EL (cell line): ENCODE results near the gene NDUFB10.
"Not testable (repeated sequence)": the region's sequence is repeated elsewhere in the genome, so short reads cannot be mapped to it uniquely, and the experiment has no call there.

ENCODE experiments used
- DNase-seq: peaks from one replicate; pipeline ENCODE4 v3.0.0-alpha.2; 2016

NDUFB10 gene

DNA sequence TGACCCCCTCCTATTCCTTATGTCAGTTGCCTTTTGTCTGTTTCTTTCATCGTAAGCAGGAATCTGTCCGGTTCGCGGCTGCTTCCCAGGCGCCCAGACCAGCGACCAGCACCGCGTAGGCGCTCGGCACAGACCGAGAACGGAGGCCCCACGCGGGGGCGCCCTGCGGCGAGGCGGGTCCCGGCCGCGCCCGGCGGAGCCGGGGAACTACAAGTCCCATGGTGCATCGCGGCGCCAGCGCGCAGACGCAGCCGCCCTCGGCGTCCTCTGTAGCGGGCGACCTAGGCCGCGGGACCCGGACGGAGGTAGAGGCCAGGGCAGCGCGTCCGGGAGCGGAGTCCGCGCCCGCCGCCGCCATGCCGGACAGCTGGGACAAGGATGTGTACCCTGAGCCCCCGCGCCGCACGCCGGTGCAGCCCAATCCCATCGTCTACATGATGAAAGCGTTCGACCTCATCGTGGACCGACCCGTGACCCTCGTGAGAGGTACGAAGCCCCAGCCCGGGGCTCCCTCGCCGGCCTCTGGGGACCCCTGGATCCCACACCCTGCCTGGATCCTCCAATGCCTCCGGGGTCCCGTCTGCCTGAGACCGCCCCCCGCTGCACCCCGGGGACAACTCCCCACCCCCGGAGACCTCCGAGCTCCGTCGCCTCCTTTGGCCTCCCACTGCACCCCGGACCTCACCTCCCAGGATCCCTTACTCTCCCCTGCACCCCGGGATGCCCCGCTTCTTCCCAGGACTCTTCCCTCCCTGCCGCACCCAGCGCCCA lies at the start of gene NDUFB10:
TSS of gene NDUFB10 (plus strand) at position 270 of the 771 bp plus-strand sequence. CDS start at position 357, 87 bp downstream.
- peak; percentile 90 for DNase-seq

DNA sequence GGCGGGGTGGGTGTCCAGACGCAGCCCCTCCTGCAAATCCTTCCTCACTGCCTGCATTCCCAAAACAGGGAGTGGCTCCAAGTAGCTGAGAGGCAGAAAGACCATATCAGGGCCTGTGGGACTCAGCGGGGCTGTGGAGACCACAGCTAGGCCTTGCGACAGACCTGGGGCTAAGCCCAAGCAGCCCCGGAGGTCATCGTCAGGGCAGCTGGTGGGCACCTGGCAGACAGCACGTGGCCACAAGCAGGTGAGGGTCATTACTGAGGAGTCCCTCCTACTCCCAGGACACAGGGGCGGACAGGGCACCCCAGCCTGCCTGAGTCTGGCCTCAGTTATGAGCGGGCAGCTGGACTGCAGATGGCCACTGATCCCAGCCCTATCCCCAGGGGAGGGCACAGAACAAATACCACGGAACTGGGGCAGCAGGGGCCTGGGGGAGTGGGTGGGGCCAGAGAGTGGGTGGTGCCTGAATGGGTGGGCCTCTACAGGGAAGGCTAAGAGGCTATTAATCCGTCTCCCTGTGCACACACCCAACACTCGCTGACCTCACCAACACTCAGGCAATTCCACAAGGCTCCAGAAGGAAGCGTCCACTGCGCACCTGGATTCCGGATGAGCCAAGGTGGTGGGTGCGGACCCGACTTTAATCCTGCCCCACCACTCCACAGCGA lies 49.6 kb upstream of the NDUFB10 start:
- DNase-seq: no peak

DNA sequence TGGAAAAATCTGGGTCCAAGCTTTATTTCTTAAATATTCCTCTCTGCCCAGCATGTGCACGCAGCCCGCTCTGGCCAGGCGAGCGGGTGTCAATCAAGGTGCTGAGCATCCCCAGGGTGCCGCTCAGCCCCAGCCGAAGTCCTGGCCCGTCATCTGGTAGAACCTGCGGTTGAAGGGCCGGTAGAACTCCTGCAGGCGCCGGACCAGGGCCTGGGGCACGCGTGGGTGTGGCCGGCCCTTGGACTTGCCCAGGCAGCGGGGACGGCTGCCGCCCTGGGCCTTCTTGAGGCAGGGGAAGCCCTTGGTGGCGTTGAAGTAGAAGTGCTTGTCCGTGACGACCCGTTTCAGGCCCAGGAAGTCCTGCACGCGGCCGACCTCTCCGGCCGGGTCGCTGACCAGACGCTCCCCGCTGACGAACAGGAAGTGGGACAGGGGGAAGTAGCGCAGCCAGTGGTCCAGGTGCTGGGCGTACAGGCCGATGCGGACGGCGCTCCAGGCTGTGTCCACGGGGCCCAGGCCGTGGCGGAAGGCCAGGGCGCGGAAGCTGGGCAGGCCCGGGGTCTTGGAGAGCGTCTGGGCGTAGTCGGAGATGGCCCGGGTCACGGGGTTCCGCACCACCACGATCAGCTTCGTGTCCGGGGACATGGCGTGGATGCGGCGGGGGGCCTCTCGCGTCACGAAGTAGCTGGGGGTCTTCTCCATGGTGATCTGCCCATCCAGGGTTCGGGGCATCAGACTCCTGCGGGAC lies 47.7 kb upstream of the NDUFB10 start:
- no peak for DNase-seq

DNA sequence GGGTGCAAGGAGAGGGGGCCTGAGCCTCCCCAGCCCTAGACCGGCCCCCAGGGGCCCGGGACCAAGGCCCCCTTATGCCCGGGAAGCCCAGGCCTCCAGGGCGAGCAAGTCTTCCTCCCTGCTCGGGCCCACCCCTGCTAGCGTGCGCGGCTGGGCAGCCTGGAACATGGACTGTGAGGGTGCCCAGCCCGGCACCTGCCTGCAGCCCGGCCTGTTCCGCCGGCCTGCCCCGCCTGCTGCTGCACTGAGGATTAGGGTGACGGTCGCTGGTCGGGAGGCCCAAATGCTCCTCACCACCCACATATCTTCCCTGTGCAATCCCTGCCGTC lies 47.2 kb upstream of the NDUFB10 start:
- DNase-seq: no peak

DNA sequence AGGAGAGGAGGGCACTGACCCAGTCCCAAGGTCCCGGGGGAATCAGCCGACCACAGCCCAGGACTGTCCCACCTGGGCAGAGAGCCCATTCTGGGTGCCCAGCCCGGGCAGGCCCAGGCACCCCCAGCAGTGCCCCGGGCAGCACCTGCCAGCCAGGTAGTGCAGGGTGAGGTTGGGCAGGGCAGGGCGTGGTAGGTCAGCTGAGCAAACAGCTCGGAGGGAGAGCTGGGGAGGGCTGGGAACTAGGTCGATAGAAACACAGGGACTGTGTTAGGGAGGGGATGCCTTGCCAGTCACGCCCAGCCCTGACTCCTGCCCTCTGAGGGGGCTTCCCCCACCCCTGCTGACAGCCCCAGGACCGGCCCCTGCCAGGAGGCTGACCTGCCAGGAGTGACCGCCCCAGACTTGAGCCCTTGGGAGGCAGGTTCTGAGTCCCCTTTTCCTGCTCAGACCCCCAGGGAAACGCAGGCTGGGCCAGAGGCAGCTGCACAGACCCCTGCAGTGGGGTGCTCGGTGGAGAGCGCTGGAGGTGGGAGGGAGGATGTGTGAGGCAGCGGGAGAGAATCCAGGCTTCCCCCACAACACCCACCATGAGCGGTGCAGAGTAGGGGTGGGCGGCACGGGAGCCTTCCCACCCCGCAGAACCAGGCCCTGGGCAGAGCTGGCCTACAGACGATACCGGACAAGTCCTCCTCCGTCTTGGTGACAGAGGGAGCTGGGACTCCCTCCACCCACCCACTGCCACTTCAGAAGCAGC lies 45.8 kb upstream of the NDUFB10 start:
- DNase-seq: no peak

DNA sequence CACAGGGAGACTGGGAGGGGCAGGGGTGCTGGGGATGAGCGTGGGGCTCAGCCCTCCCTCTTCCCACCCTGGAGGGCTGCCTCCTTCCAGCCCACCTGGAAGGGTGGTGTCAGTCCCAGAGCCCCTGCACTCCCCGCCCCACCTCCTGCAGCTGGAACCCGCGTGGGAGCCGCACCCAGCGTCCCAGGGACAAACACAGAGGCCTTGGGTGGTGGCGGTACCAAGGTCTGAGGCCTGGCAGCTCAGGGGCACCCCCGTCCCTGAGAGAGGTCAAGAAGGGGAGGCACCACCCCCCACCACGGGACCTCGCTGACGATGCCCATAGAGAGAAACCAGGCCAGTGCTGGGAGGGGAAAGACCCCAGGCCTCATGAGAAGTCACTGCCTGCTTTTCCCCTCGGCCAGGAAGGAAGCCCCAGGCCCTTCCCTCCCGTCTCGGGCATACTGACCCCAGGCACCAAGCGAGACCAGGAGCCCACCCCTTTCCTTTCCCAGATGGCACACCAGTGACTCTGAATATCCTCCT lies 45.2 kb upstream of the NDUFB10 start:
- no peak for DNase-seq

DNA sequence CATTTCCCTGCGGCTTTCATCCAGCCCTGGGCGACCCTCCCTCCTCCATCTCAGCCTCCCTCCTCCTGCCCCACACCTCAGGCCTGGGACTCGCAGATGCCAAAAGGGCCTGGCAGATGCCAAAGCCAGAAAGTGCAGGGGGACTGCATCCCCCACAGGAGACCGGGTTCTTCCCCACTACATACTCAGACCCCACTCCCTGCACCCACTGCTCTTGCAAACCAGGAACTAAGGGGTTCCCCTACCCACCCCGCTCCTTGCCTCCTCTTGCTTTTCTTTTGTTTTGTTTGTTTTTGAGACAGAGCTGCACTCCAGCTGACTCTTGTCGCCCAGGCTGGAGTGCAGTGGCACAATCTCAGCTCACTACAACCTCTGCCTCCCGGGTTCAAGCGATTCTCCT lies 44.4 kb upstream of the NDUFB10 start:
- no peak for DNase-seq

DNA sequence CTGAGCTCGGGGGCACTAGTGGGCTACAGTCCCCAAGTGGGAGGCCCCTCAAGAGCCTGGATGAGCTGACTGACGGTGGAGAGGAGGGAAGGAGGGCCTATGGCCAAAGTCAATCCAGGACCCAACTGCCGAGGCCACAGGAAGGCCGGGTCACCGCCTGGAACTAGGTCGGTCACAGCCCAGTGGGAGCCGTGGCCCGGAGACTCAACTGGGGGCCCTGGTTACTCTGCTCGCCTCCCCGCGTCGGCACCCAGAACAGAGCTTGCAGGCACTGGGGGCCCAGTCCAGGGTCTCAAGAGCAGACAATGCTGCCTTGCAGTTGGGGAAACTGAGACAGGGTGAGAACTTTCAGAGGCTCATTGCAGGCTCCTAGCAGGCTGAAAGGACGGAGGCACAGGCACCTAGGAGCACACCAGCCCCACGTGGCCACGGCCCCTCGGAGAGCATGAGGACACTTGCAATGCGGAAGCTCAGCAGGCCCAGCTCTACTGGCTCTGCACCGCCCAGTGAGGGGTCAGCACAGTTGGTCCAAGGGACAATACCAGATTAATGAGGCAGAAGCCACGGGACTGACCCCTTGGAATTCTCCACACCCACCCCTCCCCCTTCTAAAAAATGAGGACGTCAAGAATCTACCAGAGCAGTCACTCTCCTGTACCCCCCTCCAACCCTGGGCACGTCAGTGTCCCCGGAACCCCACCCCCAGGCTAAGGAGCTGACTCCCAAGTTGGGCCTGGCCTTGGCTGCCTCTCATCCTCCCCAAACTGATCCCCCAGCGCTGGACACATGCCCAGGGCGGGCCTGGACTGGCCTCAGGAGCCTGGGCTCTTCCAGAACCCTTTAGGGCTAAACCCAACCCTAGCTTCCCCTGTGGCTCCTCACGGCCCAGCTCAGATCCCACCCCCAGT lies 43.4 kb upstream of the NDUFB10 start:
- DNase-seq: no peak

DNA sequence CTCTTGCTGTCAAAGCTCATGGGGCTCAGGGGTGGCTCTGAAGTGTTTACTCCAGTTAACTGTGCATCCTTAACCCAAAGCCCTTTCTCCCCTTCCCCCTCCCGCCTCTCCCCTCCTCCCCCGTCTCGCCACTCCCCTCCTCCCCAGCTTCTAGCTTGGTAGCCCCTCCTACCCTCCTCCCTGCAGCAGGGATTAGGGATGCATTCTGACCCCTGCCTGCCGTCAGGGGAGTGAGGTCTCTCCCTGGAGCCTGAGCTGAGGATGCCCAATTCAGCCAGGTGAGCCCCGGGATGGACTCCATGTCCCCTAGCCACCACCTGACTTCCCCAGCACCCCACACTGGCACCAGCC lies 42.7 kb upstream of the NDUFB10 start:
- DNase-seq: no peak

DNA sequence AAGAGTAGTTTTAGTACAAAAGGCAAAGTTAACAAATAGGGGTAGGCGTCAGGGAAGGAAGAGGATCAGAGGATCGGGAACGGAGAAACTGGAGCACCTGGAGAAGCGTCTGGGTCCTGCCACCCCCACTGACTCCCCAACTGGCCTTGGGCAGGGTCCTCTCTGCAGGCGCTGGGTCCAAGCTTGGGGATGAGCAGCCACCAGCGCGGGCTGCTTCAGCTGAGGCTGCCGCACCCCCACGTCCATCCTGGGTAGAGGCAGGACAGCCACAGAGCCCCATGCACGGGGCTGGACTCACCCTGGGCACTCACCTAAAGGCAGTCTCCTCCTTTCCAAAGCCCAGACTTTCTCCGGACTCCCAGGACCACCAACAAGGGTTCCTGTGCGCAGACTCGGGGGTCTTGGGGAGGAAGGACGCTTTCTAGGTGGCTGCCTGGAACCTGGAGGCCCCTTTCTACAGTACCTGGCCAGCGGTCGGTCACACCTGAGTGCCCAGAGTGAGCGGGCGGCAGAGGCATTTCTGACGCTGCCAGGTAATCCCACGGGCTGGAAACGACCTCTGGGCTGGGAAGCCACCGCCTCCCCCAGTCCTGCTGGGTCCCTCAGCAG lies 42.2 kb upstream of the NDUFB10 start:
- no peak for DNase-seq

DNA sequence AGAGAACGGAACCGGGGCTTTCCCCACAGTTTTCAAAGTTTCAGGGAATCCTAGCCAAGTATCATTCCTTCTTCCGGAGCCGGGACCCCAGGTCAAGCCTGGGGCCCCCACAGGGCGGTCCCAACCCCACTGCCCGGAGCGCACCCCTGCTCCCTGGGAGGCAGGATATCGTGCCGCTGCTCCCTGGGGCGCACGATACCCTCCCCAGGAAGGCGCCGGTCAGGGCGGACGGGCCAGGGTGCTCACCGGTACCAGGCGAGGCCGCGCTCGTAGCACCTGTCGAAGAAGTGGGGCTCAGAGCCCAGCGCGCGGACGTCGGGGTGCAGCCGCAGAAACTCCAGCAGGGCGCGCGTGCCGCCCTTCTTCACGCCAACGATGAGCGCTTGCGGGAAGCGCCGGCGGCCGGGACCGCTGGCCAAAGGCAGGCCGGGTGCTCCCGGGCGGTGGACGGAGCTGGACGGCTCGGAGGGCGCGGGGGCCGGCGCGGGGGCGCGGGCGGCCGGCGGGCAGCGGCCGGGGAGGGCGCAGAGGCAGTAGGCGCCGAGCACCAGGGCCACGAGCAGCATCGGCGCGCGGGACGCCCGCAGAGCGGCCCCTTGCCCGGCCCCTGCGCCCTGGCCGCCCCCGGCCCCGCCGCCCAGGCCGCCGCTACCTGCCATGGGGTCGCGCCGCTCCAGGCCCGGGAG lies 41.5 kb upstream of the NDUFB10 start:
- DNase-seq: no peak

DNA sequence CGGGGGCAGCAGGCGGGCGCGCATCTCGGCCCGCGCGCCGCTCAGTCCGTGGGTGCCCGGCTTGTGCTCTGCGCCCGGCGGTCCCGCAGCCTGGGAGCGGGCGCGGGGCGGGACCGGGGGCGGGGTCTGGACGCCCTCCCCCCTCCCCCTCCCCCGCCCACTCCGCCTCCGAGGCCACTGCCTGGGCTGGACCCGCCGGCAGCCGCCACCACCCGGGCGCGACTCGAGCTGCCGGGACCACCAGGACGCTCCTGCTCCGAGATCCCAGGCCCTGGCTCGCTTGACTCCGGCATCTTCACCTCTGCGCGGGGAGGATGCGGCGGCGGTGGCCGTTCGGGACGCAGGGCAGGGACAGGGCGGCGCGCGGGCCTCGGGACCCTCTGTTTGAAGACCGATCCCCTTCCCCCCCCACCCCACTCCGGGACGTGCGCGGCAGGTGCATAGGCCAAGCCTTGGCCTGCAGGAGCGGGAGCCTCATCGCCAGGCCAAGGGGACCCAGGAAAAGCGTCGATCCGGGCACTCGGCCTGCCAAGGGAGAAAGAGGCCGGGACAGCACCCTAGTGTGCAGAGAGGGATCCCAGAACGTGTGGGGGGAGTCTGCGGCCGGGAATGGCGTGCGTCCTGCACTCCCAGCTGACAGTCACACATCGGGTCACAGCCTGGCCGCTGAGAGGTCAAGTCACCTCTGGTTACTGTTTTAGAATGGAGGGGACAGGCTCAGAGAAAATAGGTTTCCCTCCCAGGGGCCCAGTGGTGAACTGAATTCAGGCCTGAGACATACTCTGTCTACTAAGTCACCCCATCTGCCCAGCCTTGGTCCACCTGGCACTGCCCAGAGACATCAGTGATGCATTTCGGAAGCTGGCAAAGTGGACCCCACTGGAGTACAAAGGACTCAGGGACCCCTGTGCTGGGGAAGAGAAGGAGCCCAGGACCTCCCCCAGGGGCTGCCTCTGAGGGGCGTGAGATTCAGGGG lies 40.7 kb upstream of the NDUFB10 start, which contains the start of gene HS3ST6:
TSS of gene HS3ST6 (minus strand) at position 65 of the 976 bp plus-strand sequence. CDS start 92 bp downstream, outside the sequence.
- DNase-seq: no peak

DNA sequence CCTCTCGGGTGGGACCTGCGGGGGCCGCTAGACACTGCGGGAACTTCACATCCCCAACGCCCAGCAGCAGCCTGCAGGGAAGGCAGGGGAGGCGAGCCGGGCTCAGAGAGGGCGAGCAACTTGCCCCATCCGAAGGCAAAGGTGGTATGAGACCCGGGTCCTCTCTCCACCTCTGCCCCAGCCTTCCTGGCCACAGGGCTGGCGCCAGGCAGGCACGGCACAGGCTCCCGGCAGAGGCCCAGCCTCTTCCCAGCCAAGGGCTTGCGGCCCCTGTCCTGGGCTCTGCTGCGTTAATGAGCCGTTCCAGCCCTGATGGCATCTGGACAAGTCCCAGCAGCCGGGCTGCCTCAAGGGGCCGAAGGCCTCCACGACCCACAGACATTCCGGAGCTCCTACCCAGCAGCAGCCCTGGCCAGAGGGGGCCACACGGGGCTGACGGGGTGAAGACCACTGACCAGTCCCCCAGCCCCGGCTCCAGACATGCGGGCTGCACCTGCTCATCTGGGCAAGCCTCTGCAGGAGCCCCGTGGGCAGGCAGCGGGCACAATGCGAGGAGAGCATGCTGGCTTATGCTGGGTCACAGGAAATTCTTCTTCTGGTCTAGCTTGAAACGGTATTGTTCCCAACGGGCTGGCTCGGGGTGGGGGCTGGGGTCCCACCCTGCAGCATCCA lies 39.9 kb upstream of the NDUFB10 start:
- no peak for DNase-seq

DNA sequence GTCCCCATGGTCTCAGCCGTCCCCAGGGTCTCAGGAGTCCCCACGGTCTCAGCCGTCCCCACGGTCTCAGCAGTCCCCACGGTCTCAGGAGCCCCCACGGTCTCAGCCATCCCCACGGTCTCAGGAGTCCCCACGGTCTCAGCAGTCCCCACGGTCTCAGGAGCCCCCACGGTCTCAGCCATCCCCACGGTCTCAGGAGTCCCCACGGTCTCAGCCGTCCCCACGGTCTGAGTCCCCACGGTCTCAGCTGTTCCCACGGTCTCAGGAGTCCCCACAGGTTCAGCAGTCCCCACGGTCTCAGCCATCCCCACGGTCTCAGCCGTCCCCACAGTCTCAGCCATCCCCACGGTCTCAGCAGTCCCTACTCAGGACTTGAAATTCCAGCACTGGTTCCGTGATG lies 39.2 kb upstream of the NDUFB10 start:
- DNase-seq: not testable (repeated sequence)

DNA sequence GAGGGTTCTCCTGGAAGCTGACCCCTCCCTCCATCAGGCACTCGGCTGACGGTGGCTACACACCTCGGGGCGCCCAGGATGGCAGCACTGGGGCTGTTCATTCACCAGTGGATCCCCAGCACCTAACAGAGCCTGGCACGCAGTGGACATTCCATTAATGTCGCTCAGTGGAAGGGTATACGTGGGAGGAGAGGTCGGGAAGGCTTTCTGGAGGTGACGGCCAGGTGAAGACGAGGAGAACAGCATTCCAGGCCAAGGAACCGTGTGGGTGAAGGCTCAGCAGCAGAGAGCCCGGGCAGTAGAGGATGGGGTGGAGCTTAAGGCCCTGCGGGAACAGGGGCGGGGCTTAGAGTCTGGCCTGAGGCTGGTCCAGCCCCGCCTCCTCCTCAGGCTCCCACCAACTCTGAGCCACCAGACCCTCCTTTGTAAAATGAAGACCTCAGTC lies 38.6 kb upstream of the NDUFB10 start:
- no peak for DNase-seq

DNA sequence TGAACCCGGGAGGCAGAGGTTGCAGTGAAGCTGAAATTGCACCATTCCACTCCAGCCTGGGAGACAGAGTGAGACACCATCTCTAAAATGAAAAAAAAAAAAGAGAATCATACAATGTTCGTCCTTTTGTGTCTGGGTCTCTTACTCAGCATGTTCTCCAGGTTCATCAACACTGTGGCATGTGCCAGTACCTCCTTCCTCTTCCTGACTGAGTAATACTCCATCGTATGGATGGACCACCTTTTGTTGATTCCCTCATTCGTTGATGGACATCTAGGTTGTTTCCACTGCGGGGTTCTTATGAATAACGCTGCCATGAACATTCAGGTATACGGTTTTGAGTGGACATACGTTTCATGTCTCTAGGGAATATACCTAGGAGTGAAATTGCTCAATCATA lies 37.0 kb upstream of the NDUFB10 start:
- no peak for DNase-seq

DNA sequence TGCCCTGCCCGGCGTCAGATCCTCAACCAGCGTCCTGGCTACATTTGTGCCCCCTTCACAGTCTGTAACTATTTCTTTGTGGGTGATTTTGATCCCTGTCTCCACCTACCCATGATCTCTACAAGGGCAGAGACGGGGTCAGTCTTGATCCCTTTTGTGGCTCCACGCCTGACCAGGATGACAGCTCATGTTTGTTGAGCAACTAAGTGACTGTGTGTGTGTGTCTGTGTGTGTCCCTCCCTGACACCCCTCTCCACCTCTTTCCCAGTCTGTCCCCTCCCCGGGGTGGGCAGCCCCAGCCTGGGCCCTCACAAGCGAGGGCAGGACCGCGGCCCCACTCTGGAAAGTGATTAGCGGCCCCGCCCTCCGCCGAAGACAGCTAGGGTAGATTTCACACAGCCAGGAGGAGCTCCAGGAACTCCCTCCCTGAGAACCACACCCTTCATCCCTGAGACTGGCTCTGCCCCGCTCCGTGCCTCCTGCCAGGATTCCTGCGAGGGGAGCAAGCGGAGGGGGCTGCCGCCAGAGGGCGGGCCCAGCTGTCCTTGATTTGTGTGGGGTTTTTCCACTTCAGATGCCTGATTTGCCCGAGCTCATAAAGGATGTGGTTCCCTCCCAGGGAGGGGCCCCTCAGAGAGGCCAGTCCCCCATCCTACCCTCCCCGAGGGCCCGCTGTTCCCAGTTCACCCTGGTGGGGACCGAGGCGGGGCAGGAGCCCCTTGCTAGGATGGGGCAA lies 35.9 kb upstream of the NDUFB10 start:
- peak; percentile 55 for DNase-seq

DNA sequence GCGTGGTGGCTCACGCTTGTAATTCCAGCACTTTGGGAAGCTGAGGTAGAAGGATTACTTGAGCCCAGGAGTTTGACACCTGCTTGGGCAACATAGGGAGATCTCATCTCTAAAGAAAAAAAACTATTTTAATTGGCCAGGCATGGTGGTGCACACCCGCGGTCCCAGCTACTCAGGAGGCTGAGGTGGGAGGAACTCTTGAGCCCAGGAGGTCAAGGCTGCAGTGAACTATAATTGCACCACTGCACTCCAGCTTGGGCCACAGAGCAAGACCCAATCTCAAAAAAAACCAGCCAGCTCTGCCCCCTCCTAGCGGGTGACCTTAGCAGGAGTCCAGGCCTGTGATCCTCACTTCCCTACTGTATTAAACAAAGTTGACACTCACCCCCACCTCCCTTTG lies 35.2 kb upstream of the NDUFB10 start:
- no peak for DNase-seq
